ENCODE measurements around the gene FAM47E.

Gene FAM47E, protein sequence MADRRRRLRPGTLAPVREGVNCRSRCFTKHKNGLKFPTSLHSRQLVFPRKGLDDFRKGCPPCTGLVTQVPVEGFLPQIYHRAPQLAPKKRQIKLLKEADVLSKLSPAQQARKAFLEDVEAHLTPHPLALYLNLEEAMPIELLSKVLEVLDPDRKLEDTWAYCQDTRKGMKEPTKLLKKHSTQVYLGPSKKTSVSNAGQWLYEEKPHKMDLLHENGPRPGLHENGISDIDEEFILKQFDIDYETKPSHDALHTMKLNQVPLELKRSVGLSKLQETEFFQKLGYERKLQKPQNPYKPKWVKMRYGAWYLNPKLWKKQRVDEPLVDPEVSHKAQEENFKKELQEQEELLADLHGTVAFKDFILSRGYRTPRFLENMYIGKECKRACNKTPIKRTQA

DNA sequence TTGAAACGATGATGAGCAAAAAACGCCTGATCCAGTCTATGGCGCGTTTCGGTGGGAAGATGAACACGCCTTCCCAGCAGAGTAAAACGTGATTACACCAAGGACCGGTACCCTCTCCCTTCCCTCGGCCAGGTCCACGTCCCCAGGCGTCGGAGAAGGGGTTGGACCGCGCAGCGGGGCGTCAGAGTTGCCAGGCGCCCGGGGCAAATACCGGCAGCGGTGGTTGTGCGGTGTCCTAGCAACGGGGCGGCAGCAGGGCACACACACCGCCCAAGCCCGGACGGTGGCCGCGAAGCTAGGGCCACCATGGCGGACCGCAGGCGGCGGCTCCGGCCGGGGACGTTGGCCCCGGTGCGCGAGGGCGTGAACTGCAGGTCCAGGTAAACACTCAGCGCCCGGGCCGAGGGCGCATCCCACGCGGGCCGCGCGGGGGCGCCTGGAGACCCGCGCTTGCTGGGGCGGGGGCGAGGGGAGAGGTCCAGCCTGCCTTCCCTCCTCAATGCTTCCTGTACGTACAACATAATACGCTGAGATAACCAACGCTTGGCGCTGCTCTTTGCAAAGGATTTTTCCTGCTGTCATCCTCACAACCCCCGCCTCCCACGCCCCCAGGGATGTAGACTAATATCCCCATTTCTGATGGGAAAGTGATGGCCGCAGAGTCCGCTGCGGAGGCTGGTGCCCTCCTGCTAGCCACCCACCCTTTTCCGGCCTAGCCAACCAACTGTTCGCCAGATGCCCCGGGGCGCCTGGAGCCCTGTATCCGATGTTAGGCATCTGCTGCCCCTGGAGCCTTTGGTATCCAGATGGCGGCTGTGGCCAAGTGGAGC lies at the start of gene FAM47E:
Gene FAM47E, plus strand, starts transcription at position 281 of the 830 bp plus-strand sequence. Its CDS starts 26 bp downstream, at position 307.
- peak within 1 kb of the TSS; percentile 34 to 53 (median 45) for H3K4me3 ChIP-seq
- peak within 1 kb of the TSS in 4 of 21 experiments; percentile 27 to 58 (median 34) for H3K27ac ChIP-seq

DNA sequence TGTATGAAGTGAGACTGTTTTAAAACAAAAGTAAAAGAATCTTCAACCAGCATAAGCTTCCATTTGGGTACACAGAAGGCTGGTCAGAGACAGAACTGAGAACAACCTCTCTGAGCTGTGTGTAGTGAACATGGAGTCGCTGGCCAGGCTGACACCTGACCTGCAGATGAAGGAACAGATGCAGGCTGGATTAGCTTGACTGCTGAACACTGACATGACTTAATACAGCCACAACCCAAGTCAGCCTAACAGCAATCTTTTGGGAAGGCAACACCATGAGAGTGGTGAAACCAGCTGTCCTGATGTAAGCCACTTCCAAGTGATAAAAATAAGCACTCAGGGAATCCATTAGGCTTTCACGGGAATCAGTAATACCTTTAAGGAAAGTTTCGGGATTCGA lies 48.0 kb upstream of the FAM47E start:
- H3K27ac ChIP-seq = no peak overlapping the region

DNA sequence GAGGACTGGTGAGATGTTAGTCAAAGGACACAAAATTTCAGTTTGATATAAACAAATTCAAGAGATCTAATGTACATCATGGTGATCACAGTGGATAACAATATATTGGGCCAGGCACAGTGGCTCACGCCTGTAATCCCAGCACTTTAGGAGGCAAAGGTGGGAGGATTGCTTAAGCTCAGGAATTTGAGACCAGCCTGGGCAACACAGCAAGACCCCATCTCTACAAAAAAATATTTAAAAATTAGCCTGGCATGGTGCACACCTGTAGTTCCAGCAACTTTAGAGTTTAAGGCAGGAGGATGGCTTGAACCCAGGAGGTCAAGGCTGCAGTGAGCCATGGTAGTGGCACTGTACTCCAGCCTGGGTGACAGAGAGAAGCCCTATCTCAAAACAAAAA lies 46.6 kb upstream of the FAM47E start:
- H3K4me3 ChIP-seq = no peak overlapping the region
- peak overlapping the region in 1 of 21 experiments; percentile 13 for H3K27ac ChIP-seq

More for the DNA sequence above, 48.0 kb upstream of the FAM47E start:
- H3K4me3 ChIP-seq = no peak overlapping the region

DNA sequence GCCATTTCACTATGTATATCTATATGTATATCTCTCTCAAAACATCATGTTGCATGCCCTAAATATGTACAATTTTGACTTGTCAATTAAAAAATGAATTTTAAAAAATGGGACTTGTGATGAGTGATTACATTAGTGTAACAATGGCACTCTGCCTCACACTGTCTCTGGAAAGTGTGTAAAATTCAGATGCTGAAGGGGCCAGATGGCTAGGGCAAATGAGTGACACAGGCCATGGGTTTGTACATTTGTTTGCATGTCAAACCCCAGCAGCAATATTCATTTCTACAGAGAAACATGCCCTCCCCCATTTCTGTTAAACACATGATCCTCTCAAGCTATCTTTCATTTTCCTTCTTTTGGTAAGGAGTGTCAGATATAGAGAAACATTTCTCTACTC lies 46.0 kb upstream of the FAM47E start:
- Histone ChIP-seq H3K27ac (peak overlapping the region in 7 of 21 experiments; percentile 24 to 58 (median 50)), H3K4me3 (no peak overlapping the region)

DNA sequence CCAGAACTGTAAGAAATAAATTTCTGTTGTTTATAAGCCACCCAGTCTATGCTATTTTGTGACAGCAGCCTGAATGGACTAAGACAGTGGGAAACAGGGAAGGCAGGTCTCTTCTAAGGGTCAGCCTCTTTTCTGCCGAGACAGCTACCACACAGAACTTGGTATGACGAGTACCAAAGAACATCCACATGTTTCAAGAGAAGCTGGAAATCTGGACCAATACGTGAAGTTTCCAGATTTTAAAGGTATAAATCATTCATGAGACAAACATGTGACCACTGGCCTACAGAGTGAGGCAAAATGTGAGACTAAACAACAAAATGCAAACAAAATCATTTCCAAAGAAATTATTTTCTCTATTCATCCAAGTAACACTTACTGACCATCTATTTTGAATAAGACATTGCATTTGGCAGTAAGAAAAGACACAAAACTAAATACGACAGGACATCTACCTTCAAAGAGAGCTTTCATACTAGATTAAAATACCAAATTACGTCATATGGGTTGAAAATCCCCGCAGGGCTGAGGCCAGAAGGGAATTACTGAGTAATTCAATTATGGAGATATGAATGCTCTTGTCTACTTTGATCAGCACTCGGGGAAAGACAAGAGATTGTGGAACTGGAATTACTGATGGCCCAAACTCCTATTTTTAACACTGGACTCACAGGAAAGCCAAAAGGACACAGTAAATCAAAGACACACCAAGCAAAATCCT lies 45.1 kb upstream of the FAM47E start:
- no peak overlapping the region for H3K4me3 ChIP-seq
- peak overlapping the region in 8 of 21 experiments; percentile 24 to 81 (median 52) for H3K27ac ChIP-seq

DNA sequence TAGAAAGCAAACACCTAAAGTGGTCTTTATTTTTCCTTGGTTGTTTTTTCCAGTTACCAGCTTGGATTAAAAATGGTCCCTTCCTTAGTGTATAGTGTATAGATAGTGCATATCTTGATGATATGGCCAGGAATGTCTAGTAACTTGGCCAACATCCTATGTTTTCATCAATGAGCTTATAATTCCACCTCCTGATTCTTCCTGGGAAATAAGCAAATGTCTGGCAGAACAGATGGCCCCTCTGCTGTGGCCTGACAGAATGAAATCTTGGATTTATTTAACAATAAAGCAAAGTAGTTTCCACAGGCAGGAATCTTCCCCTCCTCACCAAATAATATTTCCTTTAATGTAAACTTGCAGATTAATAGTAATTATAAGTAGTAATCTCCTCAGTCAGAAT lies 44.0 kb upstream of the FAM47E start:
- no peak overlapping the region for H3K4me3 ChIP-seq

DNA sequence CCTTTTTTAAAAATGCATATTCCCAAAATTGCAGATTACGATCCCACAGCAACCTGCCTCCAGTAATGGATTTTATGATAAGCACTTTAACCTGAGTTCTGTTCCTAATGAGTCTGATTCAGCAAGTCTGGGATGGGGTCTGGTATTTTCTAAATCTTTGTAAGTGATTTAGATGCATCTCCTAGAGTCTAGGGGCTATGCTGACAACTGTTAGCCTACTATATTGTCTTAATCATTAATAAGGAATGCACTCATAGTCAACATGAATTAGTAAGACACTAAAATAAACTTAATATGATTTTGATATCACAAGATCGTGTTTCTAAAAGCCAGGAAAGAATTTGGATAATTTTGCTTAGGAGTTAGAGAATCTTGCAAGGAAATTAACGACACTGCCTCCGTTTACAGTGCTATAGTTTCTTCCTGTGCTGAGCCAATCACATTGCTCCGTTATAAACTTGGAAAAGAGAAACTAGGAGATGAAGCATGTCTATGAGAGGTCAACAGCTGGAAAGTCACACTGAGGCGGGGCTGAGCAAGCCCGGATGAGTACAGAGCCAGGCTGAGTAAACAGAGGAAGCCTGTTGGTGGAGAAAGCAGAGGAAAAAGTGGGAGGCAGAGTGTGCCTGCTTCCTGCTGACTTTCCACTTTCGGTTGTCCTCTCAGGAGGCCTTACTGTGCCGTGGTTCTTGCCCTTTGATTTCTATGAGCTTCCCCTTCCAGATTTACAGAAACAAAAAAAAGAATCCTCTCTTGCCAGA lies 43.3 kb upstream of the FAM47E start:
- peak overlapping the region in 20 of 21 experiments; percentile 6 to 98 (median 76) for H3K27ac ChIP-seq
- peak overlapping the region in 1 of 7 experiments; percentile 11 for H3K4me3 ChIP-seq

More for the DNA sequence above, 44.0 kb upstream of the FAM47E start:
- peak overlapping the region in 9 of 21 experiments; percentile 16 to 98 (median 85) for H3K27ac ChIP-seq

DNA sequence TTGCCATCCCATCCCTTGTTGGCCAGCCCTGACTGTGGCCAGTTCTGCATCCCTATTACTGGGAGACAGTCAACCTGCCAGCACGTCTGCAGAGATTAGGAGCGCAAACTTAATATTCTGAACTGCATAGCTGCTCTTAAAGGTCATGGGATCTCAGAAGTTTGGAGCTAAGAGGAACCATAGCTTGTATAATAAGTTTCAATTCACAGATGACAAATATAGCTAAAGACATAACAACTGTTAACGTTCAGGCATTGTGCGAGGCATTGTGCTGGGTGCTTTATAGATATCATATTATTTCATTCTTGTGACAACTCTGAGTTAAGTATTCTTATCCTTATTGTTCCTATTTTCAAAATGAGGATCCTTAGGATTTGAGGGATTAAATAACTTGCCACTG lies 41.6 kb upstream of the FAM47E start:
- H3K27ac ChIP-seq = peak overlapping the region in 16 of 21 experiments; percentile 0 to 98 (median 86)
- H3K4me3 ChIP-seq = no peak overlapping the region

DNA sequence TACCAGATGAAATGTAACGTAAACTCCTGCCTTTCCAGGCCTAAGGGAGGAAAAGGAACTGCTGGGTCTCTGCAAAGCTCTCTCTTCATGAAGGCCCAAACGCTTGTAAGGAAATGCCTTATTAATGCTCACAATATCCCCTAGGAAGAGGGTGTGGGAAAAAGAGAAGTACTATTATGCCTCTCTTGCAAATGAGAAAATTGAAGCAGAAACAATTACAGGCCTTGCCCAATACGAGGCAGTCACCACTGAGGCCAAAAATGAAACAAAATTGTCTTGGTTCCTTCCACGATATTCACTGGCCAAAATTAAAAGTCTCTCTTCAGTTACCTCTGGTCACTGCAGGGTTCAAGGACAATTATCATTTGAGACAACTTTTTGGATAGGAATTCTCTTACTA lies 41.1 kb upstream of the FAM47E start:
- no peak overlapping the region for H3K4me3 ChIP-seq

DNA sequence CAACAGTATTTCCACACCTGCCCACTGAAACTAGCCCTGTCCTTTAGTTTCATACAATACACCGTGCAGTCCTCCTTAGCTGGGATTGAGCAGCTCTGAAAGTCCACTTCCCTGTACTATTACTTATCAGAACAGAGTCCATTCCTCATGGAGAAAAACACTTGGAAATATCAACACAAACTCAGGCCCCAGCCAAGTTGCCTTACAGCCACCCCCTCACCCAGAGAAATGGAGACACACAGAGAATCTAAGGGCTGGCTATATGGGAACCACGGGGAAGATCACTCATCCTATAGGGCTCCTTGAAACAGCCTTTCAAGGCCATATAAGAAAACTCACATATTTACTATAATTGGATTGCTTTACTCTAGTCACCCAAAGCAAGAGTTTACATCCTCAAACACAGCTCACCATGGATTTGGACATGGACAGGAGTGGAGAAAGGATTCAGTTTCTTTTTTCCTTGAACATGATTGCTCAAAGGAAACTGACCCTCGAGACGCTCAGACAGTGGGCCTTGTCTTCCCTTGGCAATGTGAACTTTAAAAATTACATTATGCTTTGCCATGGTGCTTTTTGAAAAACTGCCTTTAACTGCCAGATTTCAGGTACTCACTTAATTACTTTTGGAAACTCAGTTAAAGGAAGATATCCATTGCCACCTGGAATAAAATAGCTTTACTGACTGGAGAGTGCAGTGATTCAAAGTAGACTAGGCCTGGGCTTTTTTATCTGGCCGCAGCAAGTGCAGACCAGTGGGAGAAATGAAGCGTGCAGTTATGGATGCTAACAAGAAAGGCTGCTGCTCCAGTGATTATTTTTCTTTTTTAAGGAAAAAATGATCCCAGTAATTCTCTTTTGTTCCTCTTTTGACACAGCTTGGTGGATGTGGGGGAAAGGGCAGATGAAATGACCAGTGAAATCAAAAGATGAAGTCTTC lies 39.5 kb upstream of the FAM47E start:
- Histone ChIP-seq H3K27ac (peak overlapping the region in 19 of 21 experiments; percentile 83 to 99 (median 94)), H3K4me3 (peak overlapping the region; percentile 60 to 87 (median 73))

More for the DNA sequence above, 41.1 kb upstream of the FAM47E start:
- H3K27ac ChIP-seq = peak overlapping the region in 18 of 21 experiments; percentile 0 to 98 (median 84)

DNA sequence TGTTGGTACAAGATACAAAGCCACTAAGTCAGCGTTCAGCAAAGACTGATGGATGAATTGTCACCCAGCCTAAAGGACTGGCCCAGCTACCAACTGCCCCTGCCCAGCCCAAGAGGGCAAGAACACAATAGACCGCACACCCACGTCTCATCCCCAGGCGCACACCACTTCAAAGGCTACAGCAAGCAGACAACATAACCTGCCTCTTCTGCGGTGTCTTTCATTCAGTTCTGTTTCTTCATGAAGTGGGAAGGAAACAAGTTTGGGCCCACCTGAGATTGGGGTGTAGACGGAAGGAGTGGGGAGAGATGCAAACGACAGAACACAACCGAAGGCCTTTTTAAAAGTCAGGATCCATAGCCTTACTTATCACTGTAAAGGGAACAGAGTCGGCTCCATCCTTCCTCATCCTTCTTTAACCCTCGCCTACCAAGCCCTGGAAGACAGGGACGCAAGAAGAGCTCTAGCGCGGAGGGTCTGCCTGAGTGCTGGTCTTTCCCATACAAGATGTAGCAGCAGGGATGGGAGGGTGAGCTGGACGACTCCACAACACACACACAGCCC lies 38.6 kb upstream of the FAM47E start:
- Histone ChIP-seq H3K4me3 (peak overlapping the region; percentile 60 to 87 (median 73)), H3K27ac (peak overlapping the region; percentile 69 to 99 (median 93))

DNA sequence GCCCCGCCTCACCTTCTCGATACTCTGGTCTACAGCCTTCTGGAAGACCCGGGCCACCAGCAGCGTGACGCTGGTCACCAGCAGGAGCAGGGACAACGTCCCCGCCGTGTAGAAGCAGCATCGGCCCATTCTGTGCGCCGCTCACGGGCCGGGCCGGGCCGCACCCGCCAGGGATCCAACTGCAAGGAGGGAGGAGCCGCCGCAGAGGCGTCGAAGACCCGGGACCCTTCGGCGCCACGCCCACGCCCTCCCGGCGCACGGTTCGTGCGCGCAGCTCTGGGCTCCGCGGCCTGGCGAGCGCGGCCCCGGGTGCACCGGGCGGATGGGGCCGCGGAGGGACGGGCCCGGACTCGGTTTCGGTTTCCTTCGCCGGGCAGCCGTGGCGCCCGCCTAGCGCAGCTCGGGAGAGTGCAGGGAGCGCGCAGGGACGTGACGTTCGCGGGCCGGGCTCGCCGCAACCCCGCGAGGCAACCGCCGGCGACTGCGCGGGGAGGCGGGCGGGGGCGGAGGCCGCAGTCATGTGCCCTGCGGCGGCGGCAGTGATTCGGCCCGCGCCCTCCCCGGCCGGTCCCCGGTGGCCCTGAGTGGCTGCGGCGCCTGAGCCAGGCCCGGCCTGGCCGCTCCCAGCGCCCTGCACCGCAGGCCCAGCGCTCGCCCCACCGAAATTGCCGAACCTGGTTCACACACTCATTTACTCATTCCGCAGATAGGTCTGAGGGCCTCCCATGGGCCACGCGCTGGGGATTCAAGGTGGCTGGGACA lies 37.9 kb upstream of the FAM47E start, which contains the start of gene SCARB2:
Gene SCARB2, minus strand, starts transcription at position 410 of the 762 bp plus-strand sequence. Its CDS starts 281 bp downstream, at position 129.
- H3K27ac ChIP-seq = peak within 1 kb of the TSS; percentile 69 to 99 (median 93)
- peak within 1 kb of the TSS; percentile 60 to 87 (median 73) for H3K4me3 ChIP-seq

DNA sequence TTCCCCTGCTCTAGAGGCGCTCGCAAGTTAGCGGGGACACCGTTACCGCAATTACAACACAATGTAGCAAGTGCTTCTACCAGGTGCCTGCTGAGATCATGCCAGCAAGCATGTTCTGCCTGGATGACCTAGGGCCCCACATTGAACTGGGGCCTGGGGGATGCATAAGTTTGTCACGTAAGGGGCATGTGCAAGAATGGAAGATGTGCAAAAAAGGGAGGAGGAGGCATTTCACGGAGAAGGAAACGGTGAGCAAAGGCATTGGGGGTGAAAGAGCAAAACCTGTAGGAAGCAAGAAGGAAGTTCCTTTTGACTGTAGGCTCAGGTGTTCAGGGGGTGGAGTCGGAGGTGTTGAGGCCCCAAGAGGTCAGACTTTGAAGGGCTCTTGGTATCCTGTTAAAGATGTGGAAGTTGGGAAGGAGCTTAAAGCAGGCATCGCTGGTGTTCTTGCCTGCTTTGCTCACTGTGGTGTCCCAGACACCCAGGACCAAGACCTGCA lies 37.3 kb upstream of the FAM47E start:
- H3K4me3 ChIP-seq = peak overlapping the region; percentile 60 to 87 (median 73)
- peak overlapping the region; percentile 69 to 99 (median 93) for H3K27ac ChIP-seq

DNA sequence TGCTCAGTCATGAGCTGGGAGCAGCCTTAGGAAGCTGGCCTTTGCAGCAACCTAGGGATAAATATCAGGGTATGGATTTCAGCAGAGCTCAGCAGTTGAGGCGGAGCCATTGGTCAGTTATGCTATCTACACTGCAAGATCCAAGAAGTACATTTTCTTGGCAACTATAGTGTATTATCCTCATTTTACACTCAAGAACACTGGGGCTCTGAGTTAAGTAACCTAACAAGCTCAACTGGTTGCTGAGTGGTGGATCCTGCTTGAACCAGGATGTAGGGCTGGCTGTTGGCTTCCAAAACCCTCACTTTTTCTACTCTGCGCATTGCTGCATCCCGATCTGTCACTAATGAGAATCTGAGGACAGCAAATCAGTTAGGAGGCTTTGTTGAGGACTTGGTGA lies 36.4 kb upstream of the FAM47E start:
- Histone ChIP-seq H3K4me3 (no peak overlapping the region), H3K27ac (peak overlapping the region in 6 of 21 experiments; percentile 86 to 99 (median 92))

DNA sequence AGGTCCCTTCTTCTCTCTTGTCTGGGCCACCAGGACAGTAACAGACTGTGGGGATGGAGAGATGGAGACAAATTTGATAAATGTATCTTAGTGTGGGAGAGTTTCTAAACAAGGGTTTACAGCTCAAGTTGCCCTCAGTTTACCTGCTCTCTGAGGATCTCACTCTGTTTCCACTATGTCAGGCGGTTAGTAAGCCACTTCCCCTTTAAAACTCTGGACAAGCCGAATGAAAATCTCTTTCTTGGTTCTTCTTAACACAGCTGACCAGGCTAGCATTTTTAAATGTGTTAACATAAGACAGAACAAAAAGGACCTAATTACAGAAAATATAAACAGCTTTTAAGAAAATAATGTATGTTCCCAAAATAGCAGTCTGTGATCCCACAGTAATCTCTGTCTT lies 35.0 kb upstream of the FAM47E start:
- no peak overlapping the region for H3K27ac ChIP-seq

More for the DNA sequence above, 35.0 kb upstream of the FAM47E start:
- H3K4me3 ChIP-seq = no peak overlapping the region
